CD4-positive, alpha-beta T cell treated with Interleukin-15 for 4 hours (primary cell): ENCODE results near the gene ADCY2.

ENCODE experiments used
- DNase-seq: peaks from one replicate; pipeline ENCODE4 v3.0.0-alpha.2; 2020; ENCODE audit warnings: low spot score

The ADCY2 gene

GRCh38 chr5:7872517-7873130 lies 476.7 kb downstream of the ADCY2 start:
- no peak for DNase-seq

GRCh38 chr5:7873216-7873615 lies 477.3 kb downstream of the ADCY2 start:
- peak; percentile 56 for DNase-seq

GRCh38 chr5:7874639-7875038 lies 478.7 kb downstream of the ADCY2 start:
- no peak for DNase-seq

GRCh38 chr5:7875151-7875550 lies 479.2 kb downstream of the ADCY2 start:
- DNase-seq, result no peak

GRCh38 chr5:7876867-7877266 lies 480.9 kb downstream of the ADCY2 start:
- DNase-seq, result peak; percentile 21

GRCh38 chr5:7877851-7878250 lies 481.9 kb downstream of the ADCY2 start:
- DNase-seq, result no peak

- DNase-seq, result no peak
Observed at GRCh38 chr5:7878381-7878873, 482.5 kb downstream of the ADCY2 start.
